SK-N-MC (cell line): ENCODE data around the gene TGM1.

Experiments
- EZH2 ChIP-seq: fragments of 200-600 bp; sonication (generic); IDR thresholded peaks from one replicate; pipeline ENCODE4 v1.6.1; 2017; ENCODE audit warnings: antibody characterized with exemption
- FOXP2 ChIP-seq: optimal IDR thresholded peaks from 2 replicates; pipeline ENCODE3; 2011; ENCODE audit warnings: mild to moderate bottlenecking, moderate library complexity; ENCODE audit not compliant: insufficient read depth; ENCODE audit errors: extremely low read length, control extremely low read depth
- POLR2AphosphoS5 ChIP-seq: IDR thresholded peaks from 2 replicates; pipeline ENCODE4 v1.6.1; 2012; ENCODE audit warnings: mild to moderate bottlenecking, low read depth, low read length, borderline replicate concordance

- TF ChIP-seq EZH2 (no peak), POLR2AphosphoS5 (peak; percentile 93), FOXP2 (peak; percentile 94)
These were observed 47.3 kb downstream of the TGM1 start, which contains the start of gene MDP1 for GRCh38 chr14:24215495-24216344.
